Uterus (tissue), 4 donors: Measurements from ENCODE around the gene GTF2F1. TPM values are rescaled to one million over a fixed set of nuclear protein-coding genes. Genes with fewer than 3 reads are reported as not detected.

Experiments used
- DNase-seq, 2 donors: peaks; one replicate each; pipeline ENCODE4 v3.0.0-alpha.2; 2019 to 2020
- H3K27ac ChIP-seq, 2 donors: fragments of 200-600 bp; sonication (generic); 1 replicate in 1 of 2; 2 replicates in 1 of 2; pipeline ENCODE4 v1.5.1; 2016 to 2018
- H3K27me3 ChIP-seq, 2 donors: fragments of 200-600 bp; sonication (generic); one replicate each; pipeline ENCODE4 v1.5.1; 2018 to 2019; ENCODE audit warnings: control low read depth in 1 of 2
- H3K36me3 ChIP-seq, 2 donors: fragments of 200-600 bp; sonication (generic); one replicate each; pipeline ENCODE4 v1.5.1; 2019; ENCODE audit warnings: control low read depth in 1 of 2
- H3K4me1 ChIP-seq, 2 donors: fragments of 200-600 bp; sonication (generic); one replicate each; pipeline ENCODE4 v1.5.1; 2018 to 2019; ENCODE audit warnings: control low read depth in 1 of 2
- H3K4me3 ChIP-seq, 2 donors: fragments of 200-600 bp; sonication (generic); 1 replicate in 1 of 2; 2 replicates in 1 of 2; pipeline ENCODE4 v1.5.1; 2018 to 2019; ENCODE audit warnings: mild to moderate bottlenecking in 1 of 2
- H3K9me3 ChIP-seq, 2 donors: fragments of 200-600 bp; sonication (generic); one replicate each; pipeline ENCODE4 v1.5.1; 2019; ENCODE audit warnings: control low read depth in 1 of 2
- CTCF ChIP-seq, 4 experiments: fragments of 200-600 bp in 2 of 4; fragments of 450-650 bp in 2 of 4; sonication (generic) in 2 of 4; IDR thresholded peaks; one replicate each; pipeline ENCODE4 v1.5.1; 2016 to 2019; ENCODE audit warnings: antibody characterized with exemption in 4 of 4, mild to moderate bottlenecking in 2 of 4, moderate library complexity in 1 of 4
- POLR2A ChIP-seq, 2 donors: fragments of 450-650 bp; IDR thresholded peaks; one replicate each; pipeline ENCODE4 v1.6.1; 2016; ENCODE audit warnings: antibody characterized with exemption in 2 of 2, mild to moderate bottlenecking in 1 of 2, moderate library complexity in 1 of 2
- intact Hi-C: fragments of 100-400 bp; cut with DNase I; formaldehyde crosslinking; loops from one replicate; pipeline ENCODE4 v1.15.1; 2023; ENCODE audit warnings: low total_unique reads
- total RNA-seq, 4 donors: library from RNA; depleted of rRNA in 3 of 4; stranded (reverse); fragments of >200 nt in 3 of 4; gene quantifications; one replicate each; pipeline versions ENCODE4 v1.1.0 to v1.2.4, GENCODE V29; 2014 to 2023
- donor health status: DM: yes; HTN: yes; CAD: no.

GTF2F1 gene
- total RNA-seq, 4 donors from 2014 or later = 38.2 to 82.2 (median 61.8) TPM

GRCh38 chr19:6412447-6413091, 19.6 kb upstream of the GTF2F1 start:
- intact Hi-C loops = no loop called here
- peak in 3 of 4 experiments; percentile 10 to 37 (median 32) for TF ChIP-seq CTCF (IDR thresholded peaks at IDR 0.05)
- TF ChIP-seq POLR2A (IDR thresholded peaks at IDR 0.05) = no peak
- Histone ChIP-seq H3K4me3 (no peak overlapping the region), H3K27me3 (no peaks in the 10 kb centered on the region), H3K36me3 (no peaks in the 10 kb centered on the region), H3K4me1 (peaks cover 4 to 5% of the 10 kb centered on the region in 2 donors), H3K9me3 (no peaks in the 10 kb centered on the region), H3K27ac (peak overlapping the region; percentile 83 to 86)
- DNase-seq = peak in 1 of 2 donors; percentile 53

- Histone ChIP-seq H3K4me3 (no peak overlapping the region), H3K36me3 (no peaks in the 10 kb centered on the region), H3K4me1 (peaks cover under 1 to 4% of the 10 kb centered on the region in 2 donors), H3K27ac (peak overlapping the region; percentile 83 to 86), H3K27me3 (no peaks in the 10 kb centered on the region), H3K9me3 (no peaks in the 10 kb centered on the region)
- DNase-seq = no peak
- intact Hi-C loops = no loop called here
- TF ChIP-seq CTCF (IDR thresholded peaks at IDR 0.05) = no peak
- no peak for TF ChIP-seq POLR2A (IDR thresholded peaks at IDR 0.05)
These were observed 19.1 kb upstream of the GTF2F1 start for GRCh38 chr19:6412061-6412446.

GRCh38 chr19:6409346-6409745, 16.4 kb upstream of the GTF2F1 start:
- TF ChIP-seq CTCF (IDR thresholded peaks at IDR 0.05) (no peak), POLR2A (IDR thresholded peaks at IDR 0.05) (no peak)
- Histone ChIP-seq H3K27me3 (no peaks in the 10 kb centered on the region), H3K9me3 (no peaks in the 10 kb centered on the region), H3K27ac (no peak overlapping the region), H3K4me3 (no peak overlapping the region), H3K36me3 (no peaks in the 10 kb centered on the region), H3K4me1 (peaks cover 0 to 4% of the 10 kb centered on the region in 2 donors)
- intact Hi-C loops = no loop called here
- DNase-seq = no peak

- no peaks in the 10 kb centered on the region for H3K27me3 ChIP-seq
- H3K4me3 ChIP-seq = no peak overlapping the region
- H3K9me3 ChIP-seq = no peaks in the 10 kb centered on the region
- intact Hi-C loops = no loop called here
- no peaks in the 10 kb centered on the region for H3K4me1 ChIP-seq
- TF ChIP-seq CTCF (IDR thresholded peaks at IDR 0.05) (no peak), POLR2A (IDR thresholded peaks at IDR 0.05) (no peak)
- no peak for DNase-seq
- H3K27ac ChIP-seq = no peak overlapping the region
- H3K36me3 ChIP-seq = no peaks in the 10 kb centered on the region
These were observed 13.4 kb upstream of the GTF2F1 start for GRCh38 chr19:6406401-6406800.

GRCh38 chr19:6402837-6403608, 10.1 kb upstream of the GTF2F1 start:
- intact Hi-C loops = no loop called here
- no peak overlapping the region for H3K27ac ChIP-seq
- DNase-seq = no peak

More at GRCh38 chr19:6402837-6403608, 10.1 kb upstream of the GTF2F1 start:
- no peak overlapping the region for H3K4me3 ChIP-seq
- H3K36me3 ChIP-seq = no peaks in the 10 kb centered on the region
- no peaks in the 10 kb centered on the region for H3K4me1 ChIP-seq
- H3K9me3 ChIP-seq = no peaks in the 10 kb centered on the region
- no peaks in the 10 kb centered on the region for H3K27me3 ChIP-seq
- no peak for TF ChIP-seq CTCF (IDR thresholded peaks at IDR 0.05)
- TF ChIP-seq POLR2A (IDR thresholded peaks at IDR 0.05) = no peak
